ENCODE results near the gene NFKBIE. TPM values are rescaled to one million over a fixed set of nuclear protein-coding genes. Genes with fewer than 3 reads are reported as not detected.

NFKBIE gene
- total RNA-seq, 1 experiment from 2014 or later = 9.7 TPM

GRCh38 chr6:44238687-44239350 lies 26.5 kb downstream of the NFKBIE start:
- no peak overlapping the region for H3K27ac ChIP-seq (ENCODE audit: insufficient read length, low read depth, low read length)
- no peak overlapping the region for H2AFZ ChIP-seq (ENCODE audit: low read length)
- H3K9ac ChIP-seq (ENCODE audit: extremely low read depth, insufficient read length, low read length) = no peak overlapping the region

More at GRCh38 chr6:44238687-44239350, 26.5 kb downstream of the NFKBIE start:
- H3K4ac ChIP-seq (ENCODE audit: low read depth, low read length) = no peak overlapping the region
- no peak for DNase-seq
- H2BK15ac ChIP-seq (ENCODE audit: low read depth, low read length) = no peak overlapping the region
- H3K14ac ChIP-seq (ENCODE audit: insufficient read depth, low read length) = no peak overlapping the region
- no peak overlapping the region for H3K18ac ChIP-seq (ENCODE audit: insufficient read length, low read depth, low read length)
- H3K27ac Mint-ChIP-seq = no peak overlapping the region
- no peak overlapping the region for H2BK20ac ChIP-seq (ENCODE audit: low read depth, low read length, poor library complexity, severe bottlenecking)
- peak overlapping the region in 1 of 2 experiments; percentile 53; a peak in 2 of 5 replicates for H3K4me3 Mint-ChIP-seq
- H3K27me3 ChIP-seq (ENCODE audit: insufficient read depth, low read length) = no peaks in the 10 kb centered on the region
- no peak overlapping the region for H3T11ph ChIP-seq (ENCODE audit: low read length)
- no peaks in the 10 kb centered on the region for H3K9me3 Mint-ChIP-seq
- no peaks in the 10 kb centered on the region for H4K20me1 ChIP-seq (ENCODE audit: control insufficient read depth, insufficient read depth, insufficient read length)
- H2BK5ac ChIP-seq (ENCODE audit: insufficient read length, low read length) = no peak overlapping the region
- H3K36me3 Mint-ChIP-seq (ENCODE audit: insufficient read depth in 1 of 3, low read depth in 3 of 3) = peaks cover 7 to 19% (median 16%) of the 10 kb centered on the region in 3 experiments; a peak in 6 of 7 replicates
- no peak overlapping the region for H4K8ac ChIP-seq (replicated peaks; ENCODE audit: insufficient read length, low read depth, low read length)
- WGBS (ENCODE audit: extremely low coverage, insufficient read length, low lambda C conversion rate) = no CpG with 5 or more reads among the region's 7 CpGs
- no peak overlapping the region for H3K4me2 ChIP-seq (ENCODE audit: insufficient read depth, insufficient read length, low read length)
- no peaks in the 10 kb centered on the region for H3K9me3 ChIP-seq (ENCODE audit: control insufficient read depth, low read depth, low read length)
- peaks cover 18% of the 10 kb centered on the region for H3K27me3 Mint-ChIP-seq (ENCODE audit: low read depth)
- no peak overlapping the region for H2BK12ac ChIP-seq (ENCODE audit: insufficient read length, low read depth, low read length)
- H2BK120ac ChIP-seq (ENCODE audit: low read depth, low read length, poor library complexity, severe bottlenecking) = no peak overlapping the region
- no peaks in the 10 kb centered on the region for H3K79me2 ChIP-seq (ENCODE audit: insufficient read depth, low read length)
- H3K79me1 ChIP-seq (ENCODE audit: insufficient read depth, low read depth, low read length, poor library complexity, severe bottlenecking) = no peaks in the 10 kb centered on the region
- H4K5ac ChIP-seq (ENCODE audit: insufficient read length, low read depth, low read length) = no peak overlapping the region
- no peak overlapping the region for H4K91ac ChIP-seq (ENCODE audit: insufficient read length, low read depth, low read length)
- H3K4me1 ChIP-seq (ENCODE audit: insufficient read depth, low read length) = no peaks in the 10 kb centered on the region; the same call in 1 of the 2 replicates
- TF ChIP-seq, protein P1, sequence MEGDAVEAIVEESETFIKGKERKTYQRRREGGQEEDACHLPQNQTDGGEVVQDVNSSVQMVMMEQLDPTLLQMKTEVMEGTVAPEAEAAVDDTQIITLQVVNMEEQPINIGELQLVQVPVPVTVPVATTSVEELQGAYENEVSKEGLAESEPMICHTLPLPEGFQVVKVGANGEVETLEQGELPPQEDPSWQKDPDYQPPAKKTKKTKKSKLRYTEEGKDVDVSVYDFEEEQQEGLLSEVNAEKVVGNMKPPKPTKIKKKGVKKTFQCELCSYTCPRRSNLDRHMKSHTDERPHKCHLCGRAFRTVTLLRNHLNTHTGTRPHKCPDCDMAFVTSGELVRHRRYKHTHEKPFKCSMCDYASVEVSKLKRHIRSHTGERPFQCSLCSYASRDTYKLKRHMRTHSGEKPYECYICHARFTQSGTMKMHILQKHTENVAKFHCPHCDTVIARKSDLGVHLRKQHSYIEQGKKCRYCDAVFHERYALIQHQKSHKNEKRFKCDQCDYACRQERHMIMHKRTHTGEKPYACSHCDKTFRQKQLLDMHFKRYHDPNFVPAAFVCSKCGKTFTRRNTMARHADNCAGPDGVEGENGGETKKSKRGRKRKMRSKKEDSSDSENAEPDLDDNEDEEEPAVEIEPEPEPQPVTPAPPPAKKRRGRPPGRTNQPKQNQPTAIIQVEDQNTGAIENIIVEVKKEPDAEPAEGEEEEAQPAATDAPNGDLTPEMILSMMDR (conservative IDR thresholded peaks at IDR 0.05) = no peak
- H3K23ac ChIP-seq (ENCODE audit: insufficient read length, low read depth, low read length) = no peak overlapping the region
- H3K56ac ChIP-seq (ENCODE audit: insufficient read length, low read depth, low read length) = no peak overlapping the region
- H2AK5ac ChIP-seq (ENCODE audit: insufficient read length, low read length) = no peak overlapping the region
- H3K4me1 Mint-ChIP-seq = peaks cover 30 to 35% of the 10 kb centered on the region in 2 experiments
- H3K23me2 ChIP-seq (ENCODE audit: insufficient read length, low read depth, low read length, poor library complexity, severe bottlenecking) = peaks cover 3% of the 10 kb centered on the region

Data from H9 (cell line).